Measurements from ENCODE around the gene TFIP11. TPM values are rescaled to one million over a fixed set of nuclear protein-coding genes. Genes with fewer than 3 reads are reported as not detected.

TFIP11 gene
- total and polyA plus RNA-seq, 10 of the 15 experiments (the other 5 are each of a cell fraction or from before 2014, with no cell fraction given) = 14.2 to 43.3 (median 31.9) TPM

DNA sequence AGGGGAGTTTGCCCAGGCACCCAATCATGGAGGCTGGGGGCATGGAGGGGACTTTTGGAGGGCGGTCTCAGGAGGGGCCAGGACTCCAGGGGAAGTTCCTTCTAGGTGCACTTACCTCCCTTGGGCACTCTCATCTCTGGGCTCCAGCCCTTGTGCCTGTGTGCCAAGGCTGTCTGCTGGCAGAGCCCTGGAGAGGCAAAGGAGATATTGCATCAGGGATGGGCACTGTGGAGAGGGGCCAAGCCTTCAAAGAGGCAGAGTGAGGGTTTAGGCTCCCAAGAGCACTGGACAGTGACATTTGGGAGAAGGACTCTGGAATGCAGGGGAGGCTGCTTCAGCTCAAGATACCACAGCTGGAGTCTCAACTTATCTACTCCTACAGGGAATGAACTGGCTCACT, 32.2 kb upstream of the TFIP11 start:
- no peak overlapping the region for H2AFZ ChIP-seq (ENCODE audit: control insufficient read depth, low read depth, low read length)
- SMC1A ChIA-PET (ENCODE audit: uncharacterized antibody, unreplicated experiment) = interaction anchor here (1.8 kb wide), 1 partner anchor 12 kb away, joined by 6 read pairs; no protein-coding TSS in a partner anchor
- H3K27me3 ChIP-seq (replicated peaks in 1 of 2; ENCODE audit: control insufficient read depth in 2 of 2, insufficient read depth in 2 of 2, low read length in 1 of 2) = no peaks in the 10 kb centered on the region
- POLR2A ChIA-PET = interaction anchor here (0.6 kb wide), 1 partner anchor 45 kb away, joined by 3 read pairs; no protein-coding TSS in a partner anchor
- in situ Hi-C loops (cut with MboI) = no loop called here
- no peak for FAIRE-seq
- no peak overlapping the region for H3K4me2 ChIP-seq (ENCODE audit: control insufficient read depth, insufficient read depth)
- RAD21 ChIA-PET (ENCODE audit: unreplicated experiment) = interaction anchor here (0.6 kb wide), 1 partner anchor 99 kb away, joined by 3 read pairs; no protein-coding TSS in a partner anchor
- H3K36me3 ChIP-seq (ENCODE audit: control insufficient read depth in 2 of 2, insufficient read depth in 2 of 2, low read length in 1 of 2) = peaks cover 2 to 11% of the 10 kb centered on the region in 2 experiments; a peak in 3 of 4 replicates
- H3K27ac ChIP-seq (ENCODE audit: control insufficient read depth, insufficient read depth) = no peak overlapping the region
- TF ChIP-seq GATAD2B (conservative IDR thresholded peaks at IDR 0.05; ENCODE audit: low read depth) = no peak
- TF ChIP-seq NFYB (IDR thresholded peaks at IDR 0.05; ENCODE audit: insufficient read depth, low read depth, low read length) = no peak
- TF ChIP-seq MTA2 (IDR thresholded peaks at IDR 0.05; ENCODE audit: low read depth) = no peak
- TF ChIP-seq CREM (IDR thresholded peaks at IDR 0.05; ENCODE audit: low read depth) = no peak
- no peak for TF ChIP-seq BACH1 (IDR thresholded peaks at IDR 0.05; ENCODE audit: borderline replicate concordance)
- TF ChIP-seq TAF1 (IDR thresholded peaks at IDR 0.05; ENCODE audit: borderline replicate concordance, low read depth, low read length) = no peak
- no peak for TF ChIP-seq ZBTB40 (IDR thresholded peaks at IDR 0.05; ENCODE audit: borderline replicate concordance)
- TF ChIP-seq HCFC1 (IDR thresholded peaks at IDR 0.05; ENCODE audit: low read length) = no peak
- no peak for TF ChIP-seq SRF (IDR thresholded peaks at IDR 0.05; ENCODE audit: low read depth in 2 of 2, low read length in 2 of 2)
- TF ChIP-seq MTA3 (IDR thresholded peaks at IDR 0.05; ENCODE audit: borderline replicate concordance, low read length) = no peak
- no peak for TF ChIP-seq SMC3 (IDR thresholded peaks at IDR 0.05; ENCODE audit: borderline replicate concordance, low read length)
- no peak for TF ChIP-seq TCF3 (IDR thresholded peaks at IDR 0.05; ENCODE audit: borderline replicate concordance, insufficient read depth, low read depth, low read length)
- TF ChIP-seq SMARCA5 (IDR thresholded peaks at IDR 0.05) = no peak
- H3K9ac ChIP-seq (ENCODE audit: control insufficient read depth, insufficient read depth, low read length) = no peak overlapping the region
- H3K79me2 ChIP-seq (ENCODE audit: control insufficient read depth, insufficient read depth, low read length) = no peaks in the 10 kb centered on the region
- intact Hi-C loops (cut with micrococcal nuclease; ENCODE audit: unreplicated experiment) = no loop called here
- CTCF ChIA-PET = interaction anchor here (1.1 kb wide), 1 partner anchor 13 kb away, joined by 3 read pairs; no protein-coding TSS in a partner anchor
- ATAC-seq = no peak
- no peaks in the 10 kb centered on the region; the same call in 1 of the 2 replicates for H3K4me1 ChIP-seq (ENCODE audit: control insufficient read depth, insufficient read depth, low read length)
- no peaks in the 10 kb centered on the region for H4K20me1 ChIP-seq (ENCODE audit: control insufficient read depth, insufficient read depth)
- no peak for DNase-seq (ENCODE audit: low read depth, low spot score)
- no peak overlapping the region for H3K4me3 ChIP-seq
- no TSS peak for BruUV-seq (replicated peaks)
- 29% methylated on average over 1 of the region's 1 CpG for WGBS (ENCODE audit: insufficient coverage, insufficient replicate concordance, low lambda C conversion rate, missing lambda C conversion rate)
- no peaks in the 10 kb centered on the region for H3K9me3 ChIP-seq (replicated peaks; ENCODE audit: control insufficient read depth, insufficient read depth, low read length)

Data from GM12878 (cell line).